ENCODE measurements around the gene LHX6.

DNA sequence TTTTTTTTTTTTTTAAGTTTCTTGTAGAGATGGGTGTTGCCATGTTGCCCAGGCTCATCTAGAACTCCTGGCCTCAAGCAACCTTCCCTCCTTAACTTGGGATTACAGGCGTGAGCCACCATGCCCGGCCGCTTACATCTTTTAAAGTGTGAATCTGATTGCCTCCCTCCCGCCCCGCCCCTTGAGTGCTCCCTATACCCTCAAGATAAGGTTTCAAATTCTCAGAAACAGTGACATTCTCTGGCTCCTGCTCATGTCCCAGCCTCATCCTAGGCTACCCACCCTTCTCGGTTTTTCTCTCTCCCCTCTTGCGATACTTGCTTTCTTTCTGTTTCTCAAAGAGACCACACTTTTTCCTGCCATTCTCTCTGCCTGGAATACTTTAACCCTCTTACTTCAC is 56.6 kb downstream of the LHX6 start:
- TF ChIP-seq, protein P1, sequence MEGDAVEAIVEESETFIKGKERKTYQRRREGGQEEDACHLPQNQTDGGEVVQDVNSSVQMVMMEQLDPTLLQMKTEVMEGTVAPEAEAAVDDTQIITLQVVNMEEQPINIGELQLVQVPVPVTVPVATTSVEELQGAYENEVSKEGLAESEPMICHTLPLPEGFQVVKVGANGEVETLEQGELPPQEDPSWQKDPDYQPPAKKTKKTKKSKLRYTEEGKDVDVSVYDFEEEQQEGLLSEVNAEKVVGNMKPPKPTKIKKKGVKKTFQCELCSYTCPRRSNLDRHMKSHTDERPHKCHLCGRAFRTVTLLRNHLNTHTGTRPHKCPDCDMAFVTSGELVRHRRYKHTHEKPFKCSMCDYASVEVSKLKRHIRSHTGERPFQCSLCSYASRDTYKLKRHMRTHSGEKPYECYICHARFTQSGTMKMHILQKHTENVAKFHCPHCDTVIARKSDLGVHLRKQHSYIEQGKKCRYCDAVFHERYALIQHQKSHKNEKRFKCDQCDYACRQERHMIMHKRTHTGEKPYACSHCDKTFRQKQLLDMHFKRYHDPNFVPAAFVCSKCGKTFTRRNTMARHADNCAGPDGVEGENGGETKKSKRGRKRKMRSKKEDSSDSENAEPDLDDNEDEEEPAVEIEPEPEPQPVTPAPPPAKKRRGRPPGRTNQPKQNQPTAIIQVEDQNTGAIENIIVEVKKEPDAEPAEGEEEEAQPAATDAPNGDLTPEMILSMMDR (conservative IDR thresholded peaks at IDR 0.05): no peak
- TF ChIP-seq ZFX (IDR thresholded peaks at IDR 0.05): no peak
